NCI-H2081 treated with DMSO at 0.1 percent for 48 hours (cell line): Measurements from ENCODE around the gene TMEM132D.
"Not testable (repeated sequence)": the region's sequence is repeated elsewhere in the genome, so short reads cannot be mapped to it uniquely, and the experiment has no call there.

ENCODE experiments used
- DNase-seq: peaks from one replicate; lab custom pipeline; 2025; lab: John Stamatoyannopoulos, UW

The TMEM132D gene

GRCh38 chr12:129903956-129904829 lies at the start of gene TMEM132D:
Gene TMEM132D, minus strand, starts transcription at chr12:129904025.
- DNase-seq, result no peak

- DNase-seq, result no peak
These were observed 45.8 kb upstream of the TMEM132D start for GRCh38 chr12:129949651-129950050.

- DNase-seq, result no peak
These were observed 37.8 kb upstream of the TMEM132D start for GRCh38 chr12:129941618-129942017.

GRCh38 chr12:129938089-129938488 lies 34.3 kb upstream of the TMEM132D start:
- no peak for DNase-seq

- DNase-seq, result no peak
These were observed 33.6 kb upstream of the TMEM132D start for GRCh38 chr12:129937426-129937825.

GRCh38 chr12:129928643-129929042 lies 24.8 kb upstream of the TMEM132D start:
- no peak for DNase-seq

GRCh38 chr12:129927316-129927900 lies 23.6 kb upstream of the TMEM132D start:
- DNase-seq, result no peak

- no peak for DNase-seq
These were observed 7.7 kb upstream of the TMEM132D start for GRCh38 chr12:129911428-129912049.

GRCh38 chr12:129909051-129910020 lies 5.5 kb upstream of the TMEM132D start:
- DNase-seq, result no peak

GRCh38 chr12:129903092-129903945 lies 506 bp downstream of the TMEM132D start:
- DNase-seq, result no peak

- no peak for DNase-seq
These were observed 1.3 kb downstream of the TMEM132D start for GRCh38 chr12:129902371-129903091.

GRCh38 chr12:129901254-129901653 lies 2.6 kb downstream of the TMEM132D start:
- DNase-seq, result no peak

- no peak for DNase-seq
These were observed 3.5 kb downstream of the TMEM132D start for GRCh38 chr12:129900306-129900705.

GRCh38 chr12:129899045-129899444 lies 4.8 kb downstream of the TMEM132D start:
- not testable (repeated sequence) for DNase-seq

GRCh38 chr12:129893691-129894090 lies 10.1 kb downstream of the TMEM132D start:
- no peak for DNase-seq

- no peak for DNase-seq
These were observed 16.7 kb downstream of the TMEM132D start for GRCh38 chr12:129887101-129887500.

- no peak for DNase-seq
These were observed 17.3 kb downstream of the TMEM132D start for GRCh38 chr12:129886541-129886940.

- DNase-seq, result no peak
These were observed 18.5 kb downstream of the TMEM132D start for GRCh38 chr12:129885287-129885686.

GRCh38 chr12:129877411-129877810 lies 26.4 kb downstream of the TMEM132D start:
- DNase-seq, result no peak

- no peak for DNase-seq
These were observed 30.0 kb downstream of the TMEM132D start for GRCh38 chr12:129873833-129874208.
